Gastrocnemius medialis (tissue), 4 donors: ENCODE data around the gene VWA8. TPM values are rescaled to one million over a fixed set of nuclear protein-coding genes. Genes with fewer than 3 reads are reported as not detected.

Source experiments
- ATAC-seq, 2 donors: fragments of 150-250 bp; one replicate each; pipeline ENCODE4 v1.9.1; 2016
- DNase-seq, 2 donors: peaks; one replicate each; pipeline ENCODE4 v3.0.0-alpha.2; 2019
- H3K27ac ChIP-seq, 4 donors: fragments of 200-600 bp; sonication (generic); 1 replicate in 1 of 4; 2 replicates in 3 of 4; pipeline ENCODE4 v1.5.1; 2016 to 2018; ENCODE audit warnings: mild to moderate bottlenecking in 2 of 4, moderate library complexity in 1 of 4
- H3K27me3 ChIP-seq, 3 donors: fragments of 200-600 bp; sonication (generic) in 2 of 3; 1 replicate in 1 of 3; 2 replicates in 2 of 3; pipeline versions ENCODE4 v1.5.1 to v1.6.0; 2016 to 2019; ENCODE audit warnings: mild to moderate bottlenecking in 1 of 3, moderate library complexity in 1 of 3
- H3K36me3 ChIP-seq, 2 donors: fragments of 200-600 bp; sonication (generic) in 1 of 2; one replicate each; pipeline ENCODE4 v1.5.1; 2017 to 2018
- H3K4me1 ChIP-seq, 2 donors: fragments of 200-600 bp; sonication (generic) in 1 of 2; one replicate each; pipeline ENCODE4 v1.5.1; 2016 to 2017; ENCODE audit warnings: mild to moderate bottlenecking in 2 of 2
- H3K4me3 ChIP-seq, 4 donors: fragments of 200-600 bp; sonication (generic) in 3 of 4; 1 replicate in 1 of 4; 2 replicates in 3 of 4; pipeline ENCODE4 v1.5.1; 2016 to 2019; ENCODE audit warnings: mild to moderate bottlenecking in 2 of 4
- H3K9me3 ChIP-seq, 3 donors: fragments of 200-600 bp; sonication (generic) in 2 of 3; 1 replicate in 1 of 3; 2 replicates in 2 of 3; pipeline ENCODE4 v1.5.1; 2016 to 2019
- POLR2A ChIP-seq, 2 donors: fragments of 450-650 bp; IDR thresholded peaks; one replicate each; pipeline ENCODE4 v1.6.1; 2017; ENCODE audit warnings: antibody characterized with exemption in 2 of 2, mild to moderate bottlenecking in 2 of 2, moderate library complexity in 2 of 2
- in situ Hi-C, 4 donors: fragments of 200-750 bp; cut with MboI; loops; one replicate each; pipeline versions ENCODE4 v1.15.0 to v1.8.0; 2017; ENCODE audit warnings: low sequenced_read_pairs in 4 of 4
- intact Hi-C: fragments of 100-400 bp; cut with DNase I; formaldehyde crosslinking; loops from one replicate; pipeline ENCODE4 v1.15.1; 2023; ENCODE audit warnings: low total_unique reads
- total RNA-seq, 4 donors: library from RNA; depleted of rRNA; stranded (reverse); fragments of >200 nt; gene quantifications; one replicate each; pipeline versions ENCODE4 v1.1.0 to v1.2.3, GENCODE V29; 2016
- TF ChIP-seq, protein P1 (sequence below), 5 experiments: fragments of 450-650 bp in 3 of 5; fragments of 200-600 bp in 2 of 5; sonication (generic) in 2 of 5; IDR thresholded peaks in 4 of 5; conservative IDR thresholded peaks in 1 of 5; 1 replicate in 4 of 5; 2 replicates in 1 of 5; pipeline ENCODE4 v1.5.1; 2016 to 2019; ENCODE audit warnings: antibody characterized with exemption in 5 of 5, mild to moderate bottlenecking in 3 of 5, moderate library complexity in 3 of 5

The VWA8 gene
- total RNA-seq, 4 donors from 2014 or later = 24.7 to 37.9 (median 29.7) TPM

DNA sequence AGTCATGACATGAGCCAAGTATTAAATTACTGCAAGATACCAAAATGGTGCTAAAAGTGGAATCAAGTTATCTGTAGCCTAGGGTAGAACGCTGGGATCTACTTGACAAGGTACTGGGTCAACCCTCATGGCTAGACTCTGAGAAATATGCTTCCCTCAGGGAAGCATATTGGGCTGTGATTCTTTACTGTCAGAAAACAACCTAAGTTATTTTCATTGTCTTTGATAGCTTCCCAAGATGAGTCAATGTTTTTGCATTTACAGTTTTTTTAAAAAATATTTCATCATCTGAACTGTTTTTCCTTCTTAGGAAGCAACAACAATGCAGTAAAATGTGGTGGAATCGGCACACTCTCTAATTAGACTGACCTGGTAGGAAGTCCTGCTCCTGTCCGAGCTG is 285.6 kb downstream of the VWA8 start:
- Histone ChIP-seq H3K4me1 (peaks cover 16 to 27% of the 10 kb centered on the region in 2 donors), H3K27ac (peak overlapping the region in 1 of 4 donors; percentile 13), H3K27me3 (no peaks in the 10 kb centered on the region), H3K9me3 (no peaks in the 10 kb centered on the region), H3K36me3 (no peaks in the 10 kb centered on the region), H3K4me3 (no peak overlapping the region)
- intact Hi-C loops (no loop called here), in situ Hi-C loops (no loop called here)
- no peak for ATAC-seq
- DNase-seq = no peak
- TF ChIP-seq, protein P1, sequence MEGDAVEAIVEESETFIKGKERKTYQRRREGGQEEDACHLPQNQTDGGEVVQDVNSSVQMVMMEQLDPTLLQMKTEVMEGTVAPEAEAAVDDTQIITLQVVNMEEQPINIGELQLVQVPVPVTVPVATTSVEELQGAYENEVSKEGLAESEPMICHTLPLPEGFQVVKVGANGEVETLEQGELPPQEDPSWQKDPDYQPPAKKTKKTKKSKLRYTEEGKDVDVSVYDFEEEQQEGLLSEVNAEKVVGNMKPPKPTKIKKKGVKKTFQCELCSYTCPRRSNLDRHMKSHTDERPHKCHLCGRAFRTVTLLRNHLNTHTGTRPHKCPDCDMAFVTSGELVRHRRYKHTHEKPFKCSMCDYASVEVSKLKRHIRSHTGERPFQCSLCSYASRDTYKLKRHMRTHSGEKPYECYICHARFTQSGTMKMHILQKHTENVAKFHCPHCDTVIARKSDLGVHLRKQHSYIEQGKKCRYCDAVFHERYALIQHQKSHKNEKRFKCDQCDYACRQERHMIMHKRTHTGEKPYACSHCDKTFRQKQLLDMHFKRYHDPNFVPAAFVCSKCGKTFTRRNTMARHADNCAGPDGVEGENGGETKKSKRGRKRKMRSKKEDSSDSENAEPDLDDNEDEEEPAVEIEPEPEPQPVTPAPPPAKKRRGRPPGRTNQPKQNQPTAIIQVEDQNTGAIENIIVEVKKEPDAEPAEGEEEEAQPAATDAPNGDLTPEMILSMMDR (IDR thresholded peaks at IDR 0.05 in 4 of 5, conservative IDR thresholded peaks at IDR 0.05 in 1 of 5) = no peak
- TF ChIP-seq POLR2A (IDR thresholded peaks at IDR 0.05) = no peak

DNA sequence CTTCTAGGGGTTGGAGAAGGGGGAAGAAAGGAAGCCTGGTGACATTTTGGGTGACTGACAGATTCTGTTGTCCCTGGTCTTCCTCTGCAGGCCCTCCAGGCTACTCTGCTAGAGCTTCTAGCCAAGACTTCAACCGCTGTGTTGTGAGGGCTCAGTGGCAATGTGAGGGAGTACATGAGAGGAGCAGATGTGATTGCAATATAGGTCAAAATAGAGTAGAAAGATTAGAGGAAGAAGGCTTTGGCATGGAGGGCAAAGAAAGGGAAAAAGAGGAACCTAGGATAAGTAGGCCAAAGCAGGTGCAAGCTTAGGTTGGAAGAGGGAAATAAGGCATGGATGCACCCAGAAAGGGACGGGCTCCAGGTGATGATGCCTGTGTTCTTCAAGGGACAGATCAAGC is 286.7 kb downstream of the VWA8 start:
- Histone ChIP-seq H3K9me3 (no peaks in the 10 kb centered on the region), H3K27me3 (no peaks in the 10 kb centered on the region), H3K4me3 (no peak overlapping the region), H3K27ac (peak overlapping the region in 1 of 4 donors; percentile 24), H3K36me3 (no peaks in the 10 kb centered on the region), H3K4me1 (peaks cover 13 to 22% of the 10 kb centered on the region in 2 donors)
- intact Hi-C loops (no loop called here), in situ Hi-C loops (loop anchor here in 3 of 4 donors (25.0 kb wide), 3 partner anchors 212 to 438 kb away; partner anchors contain the start of gene RGCC (in 1 of the 3))
- ATAC-seq = no peak
- DNase-seq = no peak
- TF ChIP-seq POLR2A (IDR thresholded peaks at IDR 0.05) = no peak
- TF ChIP-seq, protein P1 (IDR thresholded peaks at IDR 0.05 in 4 of 5, conservative IDR thresholded peaks at IDR 0.05 in 1 of 5) = no peak

DNA sequence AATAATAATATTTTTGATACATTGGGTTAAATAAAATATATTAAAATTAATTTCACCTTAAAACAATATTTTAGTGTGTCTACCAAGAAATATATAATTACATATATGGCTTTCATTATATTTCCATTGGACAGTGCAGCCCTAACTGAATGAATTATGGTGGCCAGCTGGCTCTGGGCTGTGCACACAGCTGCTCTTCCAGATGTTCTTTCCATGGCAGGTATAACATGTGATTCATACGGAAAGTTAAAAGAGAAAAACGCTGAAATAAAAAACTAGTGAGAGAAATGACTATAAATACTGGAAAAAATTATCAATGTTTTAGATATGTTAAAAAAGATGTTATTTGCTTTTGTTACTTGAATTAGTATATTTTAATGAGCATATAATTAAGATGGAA is 287.3 kb downstream of the VWA8 start:
- Histone ChIP-seq H3K27ac (no peak overlapping the region), H3K36me3 (no peaks in the 10 kb centered on the region), H3K9me3 (no peaks in the 10 kb centered on the region), H3K27me3 (no peaks in the 10 kb centered on the region), H3K4me1 (peaks cover 10 to 19% of the 10 kb centered on the region in 2 donors), H3K4me3 (no peak overlapping the region)
- intact Hi-C loops = no loop called here
- in situ Hi-C loops = loop anchor here in 3 of 4 donors (25.0 kb wide), 3 partner anchors 211 to 439 kb away; partner anchors contain the start of gene RGCC (in 1 of the 3)
- DNase-seq (no peak), ATAC-seq (no peak)
- TF ChIP-seq, protein P1 (IDR thresholded peaks at IDR 0.05 in 4 of 5, conservative IDR thresholded peaks at IDR 0.05 in 1 of 5) = no peak
- no peak for TF ChIP-seq POLR2A (IDR thresholded peaks at IDR 0.05)

DNA sequence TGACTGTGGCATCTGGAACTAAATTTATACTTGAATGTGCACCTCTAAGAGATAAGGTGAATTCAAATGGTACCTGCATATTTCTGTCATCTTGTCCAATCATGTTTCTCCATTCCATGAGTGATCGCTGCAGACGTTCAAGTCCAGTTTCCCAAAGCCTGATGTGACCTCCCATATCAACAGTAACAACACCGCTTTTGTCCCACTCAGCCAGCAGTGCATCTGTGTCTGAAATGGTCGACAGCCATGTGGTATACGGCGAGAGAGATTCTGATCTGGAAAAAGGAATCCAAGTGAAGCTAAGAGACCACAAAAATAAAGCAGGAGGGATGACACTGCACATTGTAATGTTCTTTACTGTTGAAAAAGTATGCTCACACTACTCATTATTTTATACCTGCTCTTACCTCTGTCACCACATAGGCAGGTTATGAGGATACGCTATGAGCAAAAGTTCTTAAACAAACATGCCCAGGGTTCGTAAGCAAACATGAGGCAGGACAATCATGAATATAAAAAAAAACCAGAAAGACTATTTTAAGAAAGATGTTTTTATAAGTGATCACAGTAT is 290.0 kb downstream of the VWA8 start:
- H3K36me3 ChIP-seq = no peaks in the 10 kb centered on the region
- H3K4me3 ChIP-seq = no peak overlapping the region
- intact Hi-C loops (no loop called here), in situ Hi-C loops (loop anchor here in 3 of 4 donors (25.0 kb wide), 3 partner anchors 209 to 441 kb away; partner anchors contain the start of gene RGCC (in 1 of the 3))
- peak overlapping the region in 2 of 4 donors; percentile 31 to 49 for H3K27ac ChIP-seq
- H3K4me1 ChIP-seq = peaks cover 19% of the 10 kb centered on the region in 2 donors
- no peaks in the 10 kb centered on the region for H3K27me3 ChIP-seq
- no peaks in the 10 kb centered on the region for H3K9me3 ChIP-seq
- TF ChIP-seq, protein P1 (IDR thresholded peaks at IDR 0.05 in 4 of 5, conservative IDR thresholded peaks at IDR 0.05 in 1 of 5) = no peak
- no peak for TF ChIP-seq POLR2A (IDR thresholded peaks at IDR 0.05)
- ATAC-seq = no peak
- DNase-seq = no peak
